IMR-90 (cell line): ENCODE data around the gene CCNJL. TPM values are rescaled to one million over a fixed set of nuclear protein-coding genes. Genes with fewer than 3 reads are reported as not detected.

Experiments used
- ATAC-seq: fragments of 200-7000 bp; cut with Tn5 transposase; 2 replicates; pipeline ENCODE4 v1.9.1; 2020; ENCODE audit warnings: low read depth, mild to moderate bottlenecking, moderate library complexity
- BruUV-seq: library from RNA; stranded (reverse); fragments of 400-500 nt; replicated peaks from 2 replicates; lab custom pipeline; 2021; lab: Mats Ljungman, UMichigan
- CTCF ChIA-PET: fragments of 300-600 bp; formaldehyde crosslinking; extraction: SDS; loops from one replicate; lab custom pipeline; 2021; ENCODE audit warnings: antibody characterized with exemption; lab: Yijun Ruan, JAX
- POLR2A ChIA-PET: fragments of 300-600 bp; sonication (Branson Sonifier 250); formaldehyde crosslinking; loops from one replicate; lab custom pipeline; 2022; ENCODE audit warnings: antibody characterized with exemption; ENCODE audit not compliant: unreplicated experiment; lab: Charles Lee
- DNase-seq: peaks from one replicate; pipeline ENCODE4 v3.0.0; 2013
- H2AFZ ChIP-seq: replicated peaks from 2 replicates; pipeline ENCODE3; 2013; ENCODE audit warnings: low read length, mild to moderate bottlenecking; ENCODE audit not compliant: poor library complexity
- H2AK5ac ChIP-seq: 2 replicates; pipeline ENCODE4 v1.6.1; 2013; ENCODE audit warnings: low read depth, low read length, inconsistent platforms
- H2AK9ac ChIP-seq: replicated peaks from 2 replicates; pipeline ENCODE3; 2013; ENCODE audit warnings: mild to moderate bottlenecking, low read depth, low read length, moderate library complexity; ENCODE audit not compliant: poor library complexity
- H2BK120ac ChIP-seq: 2 replicates; pipeline ENCODE4 v1.6.1; 2013; ENCODE audit warnings: low read depth, low read length, inconsistent platforms
- H2BK15ac ChIP-seq: 3 replicates; pipeline ENCODE4 v1.6.1; 2013; ENCODE audit warnings: low read depth, low read length, inconsistent platforms
- H2BK20ac ChIP-seq: 2 replicates; pipeline ENCODE4 v1.6.1; 2013; ENCODE audit warnings: low read depth, mild to moderate bottlenecking, inconsistent platforms, low read length, moderate library complexity
- H2BK5ac ChIP-seq: 2 replicates; pipeline ENCODE4 v1.6.1; 2013; ENCODE audit warnings: mild to moderate bottlenecking, low read depth, low read length, inconsistent platforms; ENCODE audit not compliant: poor library complexity, severe bottlenecking
- H3K14ac ChIP-seq: replicated peaks from 2 replicates; pipeline ENCODE4 v1.6.1; 2013; ENCODE audit warnings: low read depth, low read length, inconsistent platforms
- H3K18ac ChIP-seq: 2 replicates; pipeline ENCODE4 v1.6.1; 2013; ENCODE audit warnings: low read depth, low read length, control low read depth
- H3K23ac ChIP-seq: 2 replicates; pipeline ENCODE4 v1.6.1; 2013; ENCODE audit warnings: low read depth, low read length, inconsistent platforms
- H3K27ac ChIP-seq: 2 replicates; pipeline ENCODE4 v1.5.1; 2013; ENCODE audit warnings: mild to moderate bottlenecking, control low read depth, low read length; ENCODE audit not compliant: insufficient read depth
- H3K27me3 ChIP-seq: 2 replicates; pipeline ENCODE4 v1.6.1; 2013; ENCODE audit warnings: low read length; ENCODE audit not compliant: control insufficient read depth, insufficient read depth
- H3K36me3 ChIP-seq: 2 replicates; pipeline ENCODE4 v1.6.1; 2013; ENCODE audit warnings: low read length, mixed read lengths; ENCODE audit not compliant: control insufficient read depth, insufficient read depth
- H3K4ac ChIP-seq: 2 replicates; pipeline ENCODE4 v1.6.1; 2013; ENCODE audit warnings: low read depth, low read length, inconsistent platforms
- H3K4me1 ChIP-seq: 2 replicates; pipeline ENCODE4 v1.6.1; 2013; ENCODE audit warnings: low read length, mixed read lengths; ENCODE audit not compliant: control insufficient read depth, insufficient read depth
- H3K4me2 ChIP-seq: 2 replicates; pipeline ENCODE4 v1.6.1; 2013; ENCODE audit warnings: low read depth, mild to moderate bottlenecking, control low read depth, low read length, moderate library complexity
- H3K4me3 ChIP-seq: 2 replicates; pipeline ENCODE4 v1.5.1; 2013; ENCODE audit warnings: low read depth, mild to moderate bottlenecking, control low read depth, low read length, moderate library complexity; ENCODE audit not compliant: insufficient read depth
- H3K56ac ChIP-seq: 2 replicates; pipeline ENCODE4 v1.6.1; 2013; ENCODE audit warnings: low read length, inconsistent platforms; ENCODE audit not compliant: insufficient read depth; ENCODE audit errors: extremely low read depth
- H3K79me1 ChIP-seq, 2 experiments: 2 replicates each; pipeline ENCODE4 v1.6.1; 2013; ENCODE audit warnings: low read length in 2 of 2, inconsistent platforms in 1 of 2, low read depth in 1 of 2
- H3K9ac ChIP-seq: 2 replicates; pipeline ENCODE4 v1.6.1; 2013; ENCODE audit warnings: low read depth, low read length, control low read depth
- H3K9me1 ChIP-seq: 2 replicates; pipeline ENCODE4 v1.6.1; 2013; ENCODE audit warnings: low read length, inconsistent platforms; ENCODE audit not compliant: insufficient read depth
- H3K9me3 ChIP-seq: 2 replicates; pipeline ENCODE4 v1.6.1; 2013; ENCODE audit warnings: low read length; ENCODE audit not compliant: control insufficient read depth, insufficient read depth
- H4K20me1 ChIP-seq: 2 replicates; pipeline ENCODE4 v1.6.1; 2013; ENCODE audit warnings: low read length, inconsistent platforms; ENCODE audit not compliant: insufficient read depth
- H4K5ac ChIP-seq: 2 replicates; pipeline ENCODE4 v1.6.1; 2013; ENCODE audit warnings: mild to moderate bottlenecking, low read depth, low read length, control low read depth
- H4K8ac ChIP-seq, 2 experiments: 2 replicates each; pipeline ENCODE4 v1.6.1; 2013; ENCODE audit warnings: low read depth in 2 of 2, low read length in 2 of 2, control low read depth in 1 of 2, inconsistent platforms in 1 of 2
- H4K91ac ChIP-seq: 2 replicates; pipeline ENCODE4 v1.6.1; 2013; ENCODE audit warnings: low read depth, low read length, inconsistent platforms; ENCODE audit not compliant: insufficient read depth
- BHLHE40 ChIP-seq: fragments of 150-350 bp; IDR thresholded peaks from 2 replicates; pipeline ENCODE4 v1.6.1; 2016; ENCODE audit warnings: mild to moderate bottlenecking, low read depth, low read length
- CHD1 ChIP-seq: IDR thresholded peaks from 2 replicates; pipeline ENCODE4 v1.6.1; 2012; ENCODE audit warnings: low read depth, low read length, improper control_type of control experiment
- FOS ChIP-seq: fragments of 150-350 bp; IDR thresholded peaks from 2 replicates; pipeline ENCODE4 v1.6.1; 2016; ENCODE audit warnings: low read depth, low read length
- MAFK ChIP-seq: IDR thresholded peaks from 2 replicates; pipeline ENCODE4 v1.6.1; 2012; ENCODE audit warnings: low read depth, low read length, improper control_type of control experiment
- MXI1 ChIP-seq: IDR thresholded peaks from 2 replicates; pipeline ENCODE4 v1.6.1; 2012; ENCODE audit warnings: low read depth, mild to moderate bottlenecking, low read length, moderate library complexity, borderline replicate concordance
- NFE2L2 ChIP-seq: fragments of 150-350 bp; IDR thresholded peaks from 2 replicates; pipeline ENCODE4 v1.6.1; 2016; ENCODE audit warnings: low read depth, mild to moderate bottlenecking, low read length
- RFX5 ChIP-seq: IDR thresholded peaks from 2 replicates; pipeline ENCODE4 v1.8.0; 2012; ENCODE audit warnings: low read depth, mild to moderate bottlenecking, low read length, moderate library complexity
- USF2 ChIP-seq: fragments of 150-350 bp; IDR thresholded peaks from 2 replicates; pipeline ENCODE4 v1.6.1; 2017; ENCODE audit warnings: mild to moderate bottlenecking, antibody characterized with exemption, low read length, low read depth
- WGBS, 2 experiments: methylation state at CpG; one replicate each; pipeline versions ENCODE4 v1.1.5 to v1.1.7; 2013; ENCODE audit warnings: missing lambda C conversion rate in 2 of 2; ENCODE audit not compliant: insufficient read length in 1 of 2; ENCODE audit errors: extremely low coverage in 2 of 2; 5-methylcytosine and 5-hydroxymethylcytosine counted together
- dilution Hi-C: fragments of 300-500 bp; cut with HindIII; formaldehyde crosslinking; loops from one replicate; pipeline ENCODE4 v1.14.3; 2018; ENCODE audit warnings: low sequenced_read_pairs; ENCODE audit not compliant: unreplicated experiment
- in situ Hi-C: fragments of 300-500 bp; cut with MboI; formaldehyde crosslinking; loops from 3 replicates; pipeline ENCODE4 v1.14.3; 2019; ENCODE audit warnings: low sequenced_read_pairs, inconsistent platforms, mixed read lengths
- intact Hi-C: fragments of 100-400 bp; cut with micrococcal nuclease; formaldehyde crosslinking; loops from 2 replicates; pipeline ENCODE4 v1.10.0; 2022
- polyA plus RNA-seq, 3 experiments: library from polyadenylated mRNA; depleted of rRNA; stranded (reverse); fragments of >200 nt; gene quantifications; 2 replicates each; pipeline ENCODE4 v1.2.3, GENCODE V29; 2012; ENCODE audit warnings: low replicate concordance in 1 of 3
- total RNA-seq: library from RNA; depleted of rRNA; stranded (reverse); fragments of >200 nt; gene quantifications from 2 replicates; pipeline ENCODE4 v1.2.3, GENCODE V29; 2012

CCNJL gene
- total and polyA plus RNA-seq, 2 of the 4 experiments (the other 2 are of a cell fraction) = 2.0 to 3.8 TPM

GRCh38 chr5:160359816-160360215 is 47.5 kb upstream of the CCNJL start:
- dilution Hi-C loops = loop anchor here (25.0 kb wide), 1 partner anchor 348 kb away; the partner anchor contains the start of gene TTC1
- Histone ChIP-seq H4K20me1 (no peaks in the 10 kb centered on the region), H3K4me2 (no peak overlapping the region), H3K14ac (no peak overlapping the region), H2BK15ac (no peak overlapping the region), H2AK5ac (no peak overlapping the region), H2BK20ac (no peak overlapping the region), H3K4me1 (peaks cover 2% of the 10 kb centered on the region; the same call in 1 of the 2 replicates), H2AFZ (no peak overlapping the region), H3K18ac (no peak overlapping the region), H3K9me1 (no peaks in the 10 kb centered on the region; the same call in 1 of the 2 replicates), H2BK5ac (no peak overlapping the region), H3K79me1 (no peaks in the 10 kb centered on the region), H3K9ac (no peak overlapping the region), H3K9me3 (no peaks in the 10 kb centered on the region), H3K56ac (no peak overlapping the region), H3K4ac (no peak overlapping the region), H3K27ac (no peak overlapping the region), H2AK9ac (no peak overlapping the region), H2BK120ac (no peak overlapping the region), H4K5ac (no peak overlapping the region), H4K91ac (no peak overlapping the region), H3K4me3 (no peak overlapping the region), H3K27me3 (no peaks in the 10 kb centered on the region), H3K36me3 (no peaks in the 10 kb centered on the region), H4K8ac (no peak overlapping the region), H3K23ac (no peak overlapping the region)
- no peak for ATAC-seq
- ChIA-PET POLR2A (interaction anchor here (0.6 kb wide), 1 partner anchor 306 kb away, joined by 3 read pairs; no protein-coding TSS in a partner anchor), CTCF (no interaction called here)
- no peak for TF ChIP-seq RFX5
- no peak for TF ChIP-seq USF2
- TF ChIP-seq MAFK = no peak
- TF ChIP-seq MXI1 = no peak
- no peak for TF ChIP-seq CHD1
- no peak for TF ChIP-seq FOS
- TF ChIP-seq BHLHE40 = no peak
- no peak for TF ChIP-seq NFE2L2
- DNase-seq = no peak
- no TSS peak for BruUV-seq
- 60% methylated on average over 2 of the region's 4 CpGs; no CpG with 5 or more reads in 1 of the 2 experiments for WGBS, 2 experiments
- intact Hi-C loops = no loop called here
- in situ Hi-C loops = no loop called here
